Activated CD4-positive, alpha-beta T cell treated with anti-CD3 and anti-CD28 coated beads for 4 hours (primary cell): Measurements from ENCODE around the gene ATXN10.
A peak's percentile ranks its signal among the peaks of the same experiment; 100 is the strongest.
"Not testable (repeated sequence)": the region's sequence is repeated elsewhere in the genome, so short reads cannot be mapped to it uniquely, and the experiment has no call there.

Source experiments
- DNase-seq, 2 donors: peaks; one replicate each; pipeline ENCODE4 v3.0.0-alpha.2; 2020

ATXN10 gene

GRCh38 chr22:45644714-45645113 is 26.9 kb upstream of the ATXN10 start:
- DNase-seq: no peak

DNA sequence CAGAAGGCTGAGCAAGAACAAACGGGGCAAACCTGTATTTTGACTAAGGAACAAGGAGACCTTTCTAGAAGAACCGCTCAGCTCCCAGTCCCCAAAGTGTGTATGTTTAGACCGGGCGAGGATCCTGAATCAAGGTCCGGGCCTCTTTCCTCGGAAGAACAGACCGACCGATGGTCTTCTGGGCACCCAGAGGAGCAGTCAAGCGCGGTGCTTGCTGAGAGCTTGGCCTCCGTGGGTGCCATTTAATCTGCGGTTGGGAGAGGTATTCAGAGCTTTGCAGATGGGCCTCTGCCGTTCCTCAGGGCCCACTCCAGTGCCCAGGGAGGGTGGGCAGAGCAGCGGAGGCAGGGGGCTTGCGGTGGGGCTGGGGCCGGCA is 26.5 kb upstream of the ATXN10 start:
- DNase-seq: no peak

DNA sequence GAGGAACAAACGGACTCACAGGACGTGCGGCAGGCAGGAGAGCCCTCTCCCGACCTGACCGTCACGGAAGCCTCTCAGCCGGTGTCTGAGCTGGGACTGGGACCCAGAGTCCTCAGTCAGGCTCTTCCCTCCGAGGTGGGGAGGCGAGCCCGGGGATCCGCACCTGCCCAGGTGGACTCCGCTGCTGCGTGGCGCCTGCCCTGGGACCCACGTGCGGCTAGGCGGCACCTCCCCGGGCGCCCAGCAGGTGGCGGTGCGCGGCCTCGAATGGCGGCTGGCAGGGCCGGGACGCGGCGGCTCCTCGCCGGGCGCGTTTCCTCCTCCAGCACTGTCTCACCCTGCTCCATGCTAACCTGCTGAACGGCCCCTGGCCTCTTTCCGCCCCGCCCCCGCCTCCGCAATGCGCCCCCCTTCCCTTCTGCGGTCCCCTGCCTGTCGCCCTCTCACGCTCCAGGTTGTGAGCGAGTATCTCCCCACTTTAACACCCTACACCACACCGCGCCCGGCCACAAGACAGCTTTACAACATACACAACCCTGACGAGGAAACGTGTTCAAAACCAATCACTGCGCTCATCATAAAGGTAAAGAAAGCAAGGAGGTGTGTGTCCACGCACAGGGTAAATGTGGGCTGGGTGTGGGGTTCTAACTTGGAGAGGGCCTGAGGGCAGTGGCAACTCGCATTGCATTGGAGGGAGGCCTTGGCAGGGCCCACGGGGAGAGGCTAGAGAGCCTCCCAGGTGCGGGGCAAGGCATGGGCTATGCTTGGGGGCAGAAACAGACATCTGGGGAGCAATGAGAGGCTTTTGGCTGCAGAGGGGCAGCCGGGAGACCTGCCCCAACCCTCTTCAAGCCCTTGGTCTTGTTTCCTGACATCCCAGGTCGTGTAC is 25.9 kb upstream of the ATXN10 start:
- peak; percentile 73 to 76 for DNase-seq

GRCh38 chr22:45647532-45648225 is 24.0 kb upstream of the ATXN10 start:
- no peak for DNase-seq

DNA sequence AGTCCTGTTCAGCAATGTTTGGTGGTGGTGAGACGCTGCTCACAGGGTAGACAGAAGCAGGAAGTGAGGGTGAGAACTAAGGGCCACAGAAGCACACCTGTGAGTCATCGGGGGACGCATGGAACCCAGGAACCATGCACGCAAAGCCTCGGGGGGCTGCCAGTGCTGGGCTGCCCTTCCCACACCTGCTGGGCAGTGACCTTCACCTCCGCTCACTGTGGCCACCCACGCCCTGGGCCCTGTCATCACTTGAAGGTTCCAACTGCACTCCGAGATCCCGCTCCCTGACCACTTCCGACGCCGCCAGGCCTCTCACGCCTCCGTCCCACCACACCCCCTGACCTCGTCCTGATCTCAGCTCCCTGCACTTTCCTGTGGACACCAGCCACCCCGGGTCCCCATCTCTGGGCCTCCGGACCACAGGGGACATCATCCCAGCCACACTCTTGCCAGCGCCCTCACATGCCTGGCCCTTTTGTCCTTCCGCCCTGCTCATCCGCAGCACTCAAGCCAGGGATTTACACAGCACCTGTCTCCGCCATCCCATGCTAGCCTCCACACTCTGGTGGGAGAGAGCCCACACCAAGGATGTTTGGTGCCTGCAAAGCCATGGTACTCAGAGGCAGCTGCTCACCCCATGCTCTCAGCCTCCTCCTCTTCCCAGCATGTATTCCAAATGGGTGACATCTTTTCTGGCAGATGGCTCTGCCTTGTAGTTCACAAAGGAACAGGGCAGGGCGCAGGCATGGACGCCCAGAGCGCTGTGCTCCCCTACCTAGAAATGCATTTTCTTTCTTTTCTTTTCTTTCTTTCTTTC is 23.1 kb upstream of the ATXN10 start:
- DNase-seq: no peak

- no peak for DNase-seq
Observed at GRCh38 chr22:45649809-45650208, 21.8 kb upstream of the ATXN10 start.

- DNase-seq: no peak
Observed at GRCh38 chr22:45650721-45651120, 20.9 kb upstream of the ATXN10 start.

DNA sequence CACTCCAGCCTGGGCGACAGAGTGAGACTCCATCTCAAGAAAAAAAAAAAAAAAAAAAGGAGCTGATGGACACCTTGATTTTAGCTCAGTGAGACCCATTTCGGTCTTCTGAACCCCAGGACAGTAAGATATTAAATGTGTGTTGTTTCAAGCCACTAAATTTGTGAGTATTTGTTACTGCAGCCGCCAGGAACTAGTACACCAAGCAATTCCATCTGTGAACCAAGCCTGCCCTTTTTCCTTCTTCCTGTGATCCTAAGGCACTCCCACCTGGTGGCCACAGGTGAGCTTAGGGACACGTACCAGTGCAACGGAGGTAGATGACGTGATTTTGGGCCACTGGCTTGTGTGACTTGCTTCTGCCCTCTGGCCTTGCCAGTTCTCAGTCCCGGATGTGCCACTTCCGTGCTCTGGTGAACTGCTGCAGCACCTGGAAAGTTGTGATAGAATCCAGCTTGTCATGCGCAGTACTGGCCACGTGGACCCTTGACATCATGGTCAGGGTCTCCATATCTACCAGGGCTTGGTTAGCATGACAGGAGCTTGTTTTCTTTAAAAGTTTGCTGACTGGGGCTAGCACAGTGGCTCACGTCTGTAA is 19.6 kb upstream of the ATXN10 start:
- DNase-seq: no peak

DNA sequence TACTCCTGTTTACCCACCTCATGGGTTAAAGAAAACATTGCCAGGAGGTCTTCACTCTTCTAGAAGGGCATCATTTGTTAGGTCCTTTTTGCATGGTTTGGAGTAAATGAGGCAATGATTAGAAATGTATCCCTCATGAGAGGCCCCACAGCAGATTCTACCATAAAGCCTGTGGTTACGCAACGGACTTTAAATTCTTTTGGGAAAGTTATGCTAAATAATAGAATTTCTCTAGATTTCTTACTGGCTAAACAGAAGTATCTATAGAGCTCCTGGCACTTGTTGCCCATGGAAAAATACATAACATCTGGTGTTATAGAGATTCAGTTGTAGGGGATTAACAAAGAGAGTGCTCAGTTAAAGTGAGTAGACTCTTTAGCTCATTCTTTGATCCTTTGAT is 15.1 kb upstream of the ATXN10 start:
- DNase-seq: no peak

DNA sequence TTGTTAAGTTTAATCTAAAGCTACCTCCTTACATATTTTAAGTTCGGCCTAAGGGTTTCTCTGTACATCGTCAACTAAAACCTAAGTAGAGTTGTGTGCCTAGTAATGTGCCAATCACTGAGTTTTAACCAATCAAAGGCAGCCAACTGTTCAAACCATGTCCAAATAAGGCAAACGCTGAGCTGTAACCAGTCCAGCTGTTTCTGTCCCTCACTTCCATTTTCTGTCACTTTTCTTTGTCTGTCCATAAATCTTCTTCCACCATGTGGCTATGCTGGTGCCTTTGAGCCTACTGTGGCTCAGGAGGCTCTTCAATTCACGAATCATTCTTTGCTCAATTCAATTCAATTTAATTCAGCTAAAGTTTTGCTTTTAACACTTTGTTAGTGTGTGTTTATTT is 13.9 kb upstream of the ATXN10 start:
- DNase-seq: no peak

- no peak for DNase-seq
Observed at GRCh38 chr22:45664136-45664646, 7.4 kb upstream of the ATXN10 start.

DNA sequence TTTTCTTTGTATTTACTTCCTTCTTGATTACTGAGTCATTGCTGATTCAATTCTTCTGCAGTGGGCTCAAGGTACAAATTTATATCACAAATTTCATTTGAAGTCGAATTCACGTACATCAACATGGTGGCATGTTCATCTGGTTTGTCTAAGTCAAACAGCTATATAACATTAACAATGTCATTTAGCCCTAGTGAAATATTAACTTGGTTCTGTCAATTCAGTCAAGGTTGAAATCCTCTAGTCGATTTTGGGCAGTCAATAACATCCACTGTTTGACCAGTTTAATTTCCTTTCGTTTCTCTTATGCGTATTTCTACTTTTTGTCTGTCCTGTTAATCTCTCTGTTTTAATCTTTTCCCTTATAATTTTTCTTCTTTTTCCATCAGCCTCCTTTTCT is 4.1 kb upstream of the ATXN10 start:
- DNase-seq: no peak

DNA sequence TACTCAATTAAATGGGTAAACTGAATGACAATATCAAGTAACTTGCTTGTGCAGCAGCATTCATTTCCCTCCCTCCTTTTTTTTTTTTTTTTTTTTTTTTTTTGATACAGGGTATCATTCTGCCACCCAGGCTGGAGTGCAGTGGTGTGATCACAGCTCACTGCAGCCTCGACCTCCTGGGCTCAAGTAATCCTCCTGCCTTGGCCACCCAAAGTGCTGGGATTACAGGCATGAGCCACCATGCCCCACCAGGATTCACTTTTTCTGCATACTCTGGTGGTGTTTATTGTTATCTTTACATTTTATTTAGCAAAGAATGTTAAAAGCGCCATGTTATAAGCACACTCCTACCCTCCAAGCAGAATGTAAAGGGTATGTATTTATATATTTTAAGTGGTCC is 1.3 kb upstream of the ATXN10 start:
- DNase-seq: not testable (repeated sequence)

- DNase-seq: no peak
Observed at GRCh38 chr22:45670981-45671782, 452 bp upstream of the ATXN10 start.

- DNase-seq: no peak
Observed at GRCh38 chr22:45672564-45673481, 1.2 kb downstream of the ATXN10 start.

DNA sequence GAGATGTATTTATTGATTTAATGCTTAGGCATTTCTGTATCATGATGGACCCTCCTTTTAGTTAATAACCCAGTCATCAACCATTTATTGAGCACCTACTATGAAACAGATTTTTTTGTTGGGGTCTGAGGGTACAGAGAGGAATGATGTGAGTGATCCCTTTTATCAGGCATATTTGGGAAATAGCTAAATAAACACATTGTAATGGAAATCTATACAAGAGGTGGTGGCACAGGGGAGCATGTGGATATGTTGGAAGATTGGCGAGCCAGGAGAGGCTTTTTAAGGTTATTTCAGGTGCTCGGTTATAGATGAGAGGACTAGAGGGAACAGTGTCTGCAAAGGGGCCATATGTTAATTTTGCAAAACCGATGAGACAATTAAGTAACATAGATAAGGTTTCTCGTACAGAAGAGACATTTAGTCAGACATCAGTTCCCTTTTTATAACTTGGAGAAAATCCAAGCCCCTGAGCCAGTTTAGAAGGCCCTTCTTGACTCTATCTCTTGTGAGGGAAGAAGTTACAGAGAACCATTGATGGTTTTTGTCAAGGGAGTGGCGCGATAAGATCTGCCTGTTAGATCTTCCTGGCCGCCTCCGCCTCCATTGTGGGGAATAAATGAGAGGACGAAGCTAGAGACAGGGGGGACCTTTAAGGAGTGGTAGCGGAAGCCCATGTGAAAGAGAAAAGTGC is 2.0 kb downstream of the ATXN10 start:
- DNase-seq: no peak

GRCh38 chr22:45676024-45676423 is 4.4 kb downstream of the ATXN10 start:
- DNase-seq: no peak

- DNase-seq: no peak
Observed at GRCh38 chr22:45677063-45677462, 5.4 kb downstream of the ATXN10 start.

- DNase-seq: no peak
Observed at GRCh38 chr22:45678961-45679912, 7.6 kb downstream of the ATXN10 start.
